GM18909 (cell line): ENCODE results near the gene RAD52.

Experiments
- ATAC-seq: cut with Tn5 transposase; IDR thresholded peaks from one replicate; pipeline ENCODE4 v1.9.1; 2021; ENCODE audit warnings: mild to moderate bottlenecking; ENCODE audit not compliant: unreplicated experiment, poor library complexity

Gene RAD52

DNA sequence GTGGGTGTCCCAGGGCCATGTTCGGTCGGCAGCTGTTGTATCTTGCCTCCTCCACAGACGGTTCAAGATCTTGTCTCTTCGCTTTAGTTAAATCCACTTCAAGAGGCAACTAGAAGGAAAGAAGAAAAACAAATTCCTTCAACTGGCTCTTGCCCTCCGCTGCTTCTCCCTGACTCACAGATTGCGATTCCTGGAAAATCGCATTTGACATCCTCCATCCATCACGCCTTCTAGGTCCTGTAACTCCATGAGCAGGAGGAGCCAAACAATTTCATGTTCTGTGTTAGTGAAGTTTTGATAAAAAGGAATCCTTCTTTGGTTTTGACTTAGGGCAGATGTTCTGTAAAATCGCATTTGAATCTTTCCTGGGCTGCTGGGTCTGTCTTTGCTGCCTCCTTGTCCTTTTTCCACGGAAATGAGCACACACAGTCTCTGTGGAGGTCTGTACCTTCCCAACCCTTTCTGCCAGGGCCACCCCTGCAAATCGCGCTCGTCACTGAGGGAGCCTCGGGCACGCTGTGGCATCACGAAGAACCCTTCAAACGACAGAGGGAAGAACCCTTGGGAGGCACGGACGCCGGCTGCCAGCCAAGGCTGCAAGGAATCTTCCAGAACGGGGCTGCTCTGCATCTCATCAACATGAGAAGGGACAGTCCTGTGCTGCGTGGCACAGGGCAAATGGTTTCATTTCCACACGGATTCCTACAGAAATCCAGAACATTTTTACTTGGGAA, 32.6 kb downstream of the RAD52 start:
- ATAC-seq, result no peak

DNA sequence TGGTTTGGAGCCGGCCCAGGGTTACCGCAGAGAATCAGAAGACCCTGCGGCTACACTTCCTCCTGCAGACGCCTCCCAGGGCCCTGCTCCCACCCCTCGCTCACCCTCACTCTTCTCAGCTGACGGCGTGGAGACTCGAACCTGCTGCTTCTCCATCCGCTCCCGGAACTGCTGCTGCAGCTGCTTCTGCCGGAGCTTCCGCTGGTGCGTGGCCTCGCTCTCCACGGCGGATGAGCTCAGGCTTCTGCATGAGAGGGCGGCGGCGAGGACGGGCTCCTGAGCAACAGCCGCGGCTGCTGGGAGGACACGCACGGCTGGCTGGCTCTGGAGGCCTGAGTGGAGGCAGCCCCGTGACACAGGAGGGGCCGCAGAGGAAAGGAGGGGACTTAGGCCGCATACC, 33.3 kb downstream of the RAD52 start:
- ATAC-seq, result no peak

DNA sequence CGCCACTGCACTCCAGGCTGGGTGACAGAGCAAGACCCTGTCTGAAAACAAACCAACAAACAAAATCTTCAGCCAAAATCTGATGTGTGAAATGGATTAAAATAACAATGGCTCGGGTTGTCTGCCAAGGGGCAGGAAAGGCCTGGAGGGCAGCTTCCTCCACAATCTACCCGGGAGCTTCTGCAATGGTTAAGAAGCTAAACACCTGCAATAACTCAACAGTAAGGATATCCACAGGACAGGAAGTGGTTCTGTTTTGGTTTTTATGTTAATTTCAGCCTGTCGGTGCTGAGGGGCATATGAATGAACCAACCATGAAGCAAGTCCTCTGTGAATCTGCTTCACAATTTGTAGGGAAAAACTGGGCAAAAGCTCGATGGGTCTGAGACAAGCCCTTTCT, 34.4 kb downstream of the RAD52 start:
- no peak for ATAC-seq

DNA sequence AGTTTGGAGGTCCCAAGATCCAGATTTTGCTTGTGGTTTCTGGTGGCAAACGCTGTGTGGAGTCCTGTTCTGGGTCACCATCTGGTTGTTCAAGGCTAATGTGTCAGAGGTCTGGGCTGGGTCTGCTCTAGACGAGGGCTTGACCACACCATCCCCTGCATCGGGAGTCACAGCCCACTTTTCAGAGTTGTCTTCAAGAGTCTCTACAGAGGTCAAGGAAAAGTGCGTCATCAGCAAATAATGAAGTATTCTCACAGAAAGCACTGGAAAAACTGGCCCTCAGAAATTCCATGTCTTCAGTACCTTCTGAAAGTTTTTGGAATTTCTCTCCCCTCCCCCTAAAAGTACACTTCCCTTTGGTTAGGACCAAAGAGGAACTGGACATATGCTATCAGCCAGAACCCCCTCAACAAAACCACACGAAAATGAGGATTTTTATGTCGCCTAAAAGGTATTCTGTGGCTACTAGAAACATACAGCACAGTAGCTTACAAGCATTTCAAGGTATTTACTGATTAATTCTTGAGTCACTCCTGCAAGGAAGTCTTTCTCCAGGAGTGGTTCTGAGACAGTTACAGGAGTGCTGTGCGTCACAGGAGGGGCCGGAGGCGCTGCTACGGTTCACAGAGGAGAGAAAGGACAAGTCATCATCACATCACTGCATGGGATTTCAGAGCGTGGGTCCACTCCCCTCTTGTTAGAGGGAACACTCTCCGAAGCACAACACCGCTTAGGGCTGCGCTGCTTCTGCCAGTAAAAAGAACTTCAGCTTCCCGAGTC, 35.4 kb downstream of the RAD52 start:
- no peak for ATAC-seq

DNA sequence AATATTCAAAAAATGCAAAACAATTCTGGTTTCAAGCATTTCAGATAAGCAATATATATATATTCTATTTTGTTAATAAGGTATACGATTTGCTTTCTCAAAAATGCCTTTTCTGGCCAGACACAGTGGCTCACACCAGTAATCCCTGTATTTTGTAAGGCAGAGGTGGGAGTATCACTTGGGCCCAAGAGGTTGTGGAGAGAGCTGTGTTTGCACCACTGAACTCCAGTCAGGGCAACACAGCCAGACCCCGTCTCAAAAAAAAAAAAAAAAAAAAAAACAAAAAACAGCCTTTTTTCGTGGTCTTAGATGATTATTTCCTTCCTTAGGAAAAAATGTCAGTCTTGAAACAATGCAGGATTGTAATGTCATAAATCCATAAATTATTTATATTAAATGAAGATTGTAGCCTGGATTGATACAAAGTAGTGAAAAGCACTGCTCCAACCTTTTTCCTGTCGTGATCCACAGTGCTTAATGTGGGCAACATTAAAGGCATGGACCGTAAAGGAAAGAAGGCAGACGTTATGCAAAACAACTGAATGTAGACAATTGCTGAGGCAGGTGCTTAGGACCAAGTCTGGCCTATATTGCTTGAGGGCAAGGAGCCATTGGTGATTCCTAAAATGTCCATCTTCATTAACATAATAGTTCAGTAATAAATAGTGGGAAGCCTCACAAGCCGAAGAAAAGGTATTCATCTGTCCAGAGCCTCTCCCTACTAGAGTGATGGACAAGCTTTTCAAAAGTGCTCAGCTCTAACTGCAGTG, 36.8 kb downstream of the RAD52 start:
- ATAC-seq, result no peak

DNA sequence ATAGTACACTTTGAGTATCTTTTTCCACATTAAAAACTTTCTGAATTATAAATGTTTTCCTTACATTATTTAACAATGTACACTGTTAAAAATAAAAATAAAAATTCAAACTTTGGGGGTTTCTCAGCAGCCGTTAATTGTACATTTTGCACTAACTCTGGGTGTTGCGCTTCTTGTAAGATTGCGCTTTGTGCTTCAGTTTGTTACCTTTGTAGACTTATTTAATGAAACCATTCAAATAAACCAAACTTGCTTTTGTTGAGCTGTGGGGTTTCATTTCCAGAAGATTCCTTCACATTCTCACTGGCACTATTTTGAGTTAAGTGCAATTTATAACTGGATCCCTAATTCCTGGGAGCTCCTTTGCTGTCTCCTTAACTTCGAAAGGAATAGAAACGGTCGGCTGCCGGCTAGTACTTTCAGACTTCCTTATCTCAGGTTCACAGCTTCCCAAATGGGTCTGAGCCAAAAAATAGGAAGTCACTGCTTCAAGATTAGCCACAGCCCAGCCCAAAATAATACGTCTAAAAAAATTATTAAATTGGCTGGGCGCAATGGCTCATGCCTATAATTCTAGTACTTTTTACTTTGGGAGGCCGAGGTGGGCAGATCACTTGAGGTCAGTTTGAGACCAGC, 38.2 kb downstream of the RAD52 start:
- ATAC-seq, result no peak

DNA sequence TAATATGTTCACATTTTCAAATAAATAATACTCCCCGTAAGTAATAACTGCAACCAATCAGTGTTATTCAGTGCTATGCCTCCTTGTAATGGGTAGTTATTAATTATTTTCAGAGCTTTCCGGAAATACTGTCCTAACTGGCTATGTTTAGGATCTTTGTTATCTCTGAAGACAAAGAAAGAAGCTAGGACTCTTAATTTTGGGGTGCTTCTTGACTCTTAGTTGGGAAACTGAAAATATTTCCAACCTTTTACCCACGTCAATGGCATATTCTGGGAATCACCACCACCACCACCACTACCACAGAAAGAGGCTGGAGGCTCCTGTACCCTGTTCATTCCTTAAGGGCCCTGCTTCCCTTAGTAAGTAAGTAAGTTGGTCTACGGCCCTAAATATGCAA, 39.1 kb downstream of the RAD52 start:
- ATAC-seq, result no peak

DNA sequence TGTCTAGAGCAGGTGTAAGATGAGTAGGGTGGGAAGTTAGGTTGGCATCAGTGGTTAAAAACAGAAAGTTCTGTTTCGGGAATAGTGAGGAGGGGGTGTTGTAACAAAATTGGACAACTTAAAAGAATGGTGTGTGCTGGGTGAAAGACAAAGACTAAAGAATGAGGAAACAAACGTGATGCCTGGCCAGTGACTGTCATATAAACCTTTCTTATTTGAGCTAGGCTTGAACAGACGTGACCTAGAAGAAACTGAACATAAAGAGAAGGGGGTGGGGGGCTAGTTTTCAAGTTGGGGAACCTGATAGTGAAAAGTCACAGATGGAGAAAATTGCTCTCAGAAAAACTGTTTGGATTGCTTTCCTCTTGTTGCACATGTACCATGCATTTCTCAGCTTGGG, 39.6 kb downstream of the RAD52 start:
- no peak for ATAC-seq

DNA sequence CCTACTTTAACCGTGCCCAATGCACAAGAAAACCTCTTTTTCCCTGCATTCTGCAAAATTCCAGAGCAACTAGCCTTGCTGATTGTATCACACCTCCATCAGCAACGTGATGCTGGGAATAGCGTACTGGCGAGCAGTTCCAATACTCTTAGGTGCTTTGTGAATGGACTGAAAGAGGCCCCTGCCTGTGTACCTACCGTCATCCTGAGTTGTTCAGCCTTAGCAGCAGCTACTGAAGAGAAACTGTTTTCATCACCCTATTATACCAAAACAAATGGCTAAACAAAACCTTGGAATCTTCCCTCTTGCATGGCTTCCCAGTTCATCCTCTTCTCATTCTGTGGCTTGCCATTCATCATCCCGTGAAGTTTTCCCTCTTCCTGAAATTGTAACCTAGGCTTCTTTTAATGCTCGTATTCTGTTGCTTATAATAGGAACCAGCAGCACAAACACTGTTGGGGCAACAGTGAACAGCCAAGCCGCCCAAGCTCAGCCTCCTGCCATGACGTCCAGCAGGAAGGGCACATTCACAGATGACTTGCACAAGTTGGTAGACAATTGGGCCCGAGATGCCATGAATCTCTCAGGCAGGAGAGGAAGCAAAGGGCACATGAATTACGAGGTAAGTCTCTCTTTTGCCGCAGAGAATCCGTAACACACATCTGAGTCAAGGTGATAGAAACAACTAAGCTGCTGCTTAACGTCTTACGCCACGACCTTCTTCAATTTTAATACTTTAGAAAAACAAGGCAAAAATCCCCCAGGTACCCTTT, 41.9 kb downstream of the RAD52 start:
- ATAC-seq, result no peak

DNA sequence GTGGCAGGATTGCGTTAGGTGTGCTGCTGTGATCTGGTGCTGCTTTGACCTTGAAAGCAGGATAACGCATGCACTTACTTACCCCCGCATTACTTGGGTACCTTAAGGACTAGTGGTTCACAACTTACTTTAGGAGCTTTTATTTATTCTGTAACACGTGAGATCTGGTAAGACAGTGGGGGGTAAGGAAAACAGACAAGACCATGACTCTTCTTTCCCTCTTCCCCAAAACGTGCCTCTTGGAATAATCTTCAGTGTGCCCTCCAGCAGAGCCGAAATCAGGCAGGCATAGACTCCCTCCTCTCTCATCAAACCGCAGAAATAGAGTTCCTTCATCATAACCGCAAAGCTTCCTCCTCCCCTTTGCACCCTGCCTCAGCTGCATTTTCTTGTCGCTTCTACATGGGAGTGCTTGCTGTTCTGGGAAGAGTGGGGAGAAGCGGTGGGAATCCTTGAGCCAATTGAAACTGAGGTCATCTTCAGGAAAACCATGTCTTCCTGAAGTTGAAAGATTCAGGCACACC, 43.4 kb downstream of the RAD52 start:
- ATAC-seq, result no peak

DNA sequence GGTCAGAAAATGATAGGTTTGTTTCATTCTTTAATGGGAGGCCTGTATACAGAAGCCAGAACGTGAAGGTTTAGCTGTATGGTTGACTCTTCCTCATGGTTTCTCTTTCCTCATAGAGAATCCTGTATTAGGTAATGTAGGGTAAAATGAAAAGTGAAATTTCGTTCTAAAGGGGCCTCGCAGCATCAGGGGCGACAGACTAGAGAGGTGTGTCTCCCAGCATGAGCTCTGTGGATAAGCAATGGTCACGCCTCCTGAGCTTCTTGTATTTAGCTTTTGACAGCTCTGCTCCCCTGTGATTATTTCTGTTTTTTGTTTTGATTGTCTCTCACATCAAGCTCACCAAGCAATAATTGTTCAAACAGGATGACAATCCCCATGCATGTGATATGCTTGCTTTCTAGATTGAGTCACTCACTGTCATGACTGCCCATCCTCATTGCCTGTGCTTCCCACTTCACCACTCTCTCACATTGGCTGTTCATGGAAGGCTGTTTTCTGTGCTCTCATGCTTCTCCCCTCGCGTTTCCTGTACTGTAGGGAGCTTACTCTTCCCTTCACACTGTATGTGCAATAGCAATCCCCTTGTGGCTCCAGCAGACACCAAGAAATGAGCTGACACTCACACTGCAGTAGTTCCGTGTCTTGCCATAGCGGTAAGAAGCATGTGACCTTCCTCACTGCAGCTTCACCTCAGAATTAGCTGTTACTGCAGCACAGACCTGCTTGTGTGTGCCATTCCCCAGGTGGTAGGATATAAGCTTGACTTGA, 44.0 kb downstream of the RAD52 start:
- no peak for ATAC-seq

DNA sequence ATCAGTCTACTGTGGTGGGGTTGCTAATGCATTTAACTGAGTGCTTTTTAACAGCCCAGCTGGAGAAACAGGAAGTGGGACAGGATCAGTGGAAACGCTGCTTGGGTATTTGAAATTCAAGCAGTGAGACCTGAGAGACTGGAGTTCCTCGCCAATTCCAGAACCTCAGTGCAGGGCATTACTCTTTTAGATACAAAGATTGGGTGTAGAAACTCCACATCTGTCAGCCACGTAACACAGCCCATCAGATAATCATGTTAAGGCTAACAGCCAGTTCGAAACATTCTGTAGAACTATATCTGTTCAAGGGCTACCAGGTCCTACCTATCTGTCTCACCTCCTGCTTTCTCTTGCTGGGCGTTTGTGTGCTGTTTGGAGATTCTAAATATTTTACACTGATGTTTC, 45.5 kb downstream of the RAD52 start:
- ATAC-seq, result no peak

DNA sequence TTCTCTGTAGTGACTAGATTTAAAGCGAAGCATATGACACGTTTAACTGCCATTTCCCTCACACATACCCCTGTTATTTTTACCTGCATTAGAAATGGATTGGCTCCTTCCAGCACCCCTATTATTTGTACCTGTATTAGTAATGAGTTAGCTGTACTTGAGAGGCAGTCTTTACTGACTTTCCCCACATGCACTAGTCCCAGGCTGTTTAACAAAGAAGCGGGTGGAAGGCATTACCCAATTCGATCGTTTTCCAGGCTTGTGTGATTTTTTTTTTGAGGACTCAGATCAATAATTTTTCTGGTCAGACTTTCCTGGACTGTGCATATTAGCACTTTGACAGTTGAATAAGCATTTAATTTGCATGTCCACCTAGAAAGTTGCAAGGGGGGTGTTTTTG, 46.4 kb downstream of the RAD52 start:
- ATAC-seq, result no peak

DNA sequence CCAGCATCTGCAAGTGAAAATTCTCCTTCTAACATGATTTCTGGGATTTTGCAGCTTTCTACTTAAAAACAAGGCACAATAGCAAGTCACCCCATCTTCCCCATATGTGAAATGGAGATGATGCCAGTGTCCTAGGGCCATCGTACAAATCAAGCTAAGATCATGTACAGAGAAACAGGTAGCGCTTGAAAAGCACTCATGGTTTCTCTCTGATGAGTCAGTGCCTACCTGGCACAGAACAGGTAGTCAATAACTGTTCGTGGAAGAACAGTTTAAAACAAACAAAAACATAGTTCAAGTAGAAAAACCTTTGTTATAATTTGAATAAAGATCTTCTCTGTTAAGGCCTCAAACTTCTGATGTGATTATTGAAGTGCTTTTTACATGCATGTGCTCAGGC, 46.9 kb downstream of the RAD52 start:
- no peak for ATAC-seq

DNA sequence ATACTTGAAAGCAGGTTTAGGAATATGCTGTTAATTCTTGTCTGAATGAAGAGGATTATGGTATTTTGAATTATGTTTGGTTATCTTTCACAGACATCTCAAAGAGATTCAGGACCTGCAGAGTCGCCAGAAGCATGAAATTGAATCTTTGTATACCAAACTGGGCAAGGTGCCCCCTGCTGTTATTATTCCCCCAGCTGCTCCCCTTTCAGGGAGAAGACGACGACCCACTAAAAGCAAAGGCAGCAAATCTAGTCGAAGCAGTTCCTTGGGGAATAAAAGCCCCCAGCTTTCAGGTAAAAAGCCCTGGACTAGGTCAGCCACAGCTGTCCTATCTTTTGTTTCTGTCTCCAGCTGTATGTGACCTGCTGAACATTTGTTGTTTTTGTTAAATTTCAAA, 52.1 kb downstream of the RAD52 start:
- no peak for ATAC-seq

DNA sequence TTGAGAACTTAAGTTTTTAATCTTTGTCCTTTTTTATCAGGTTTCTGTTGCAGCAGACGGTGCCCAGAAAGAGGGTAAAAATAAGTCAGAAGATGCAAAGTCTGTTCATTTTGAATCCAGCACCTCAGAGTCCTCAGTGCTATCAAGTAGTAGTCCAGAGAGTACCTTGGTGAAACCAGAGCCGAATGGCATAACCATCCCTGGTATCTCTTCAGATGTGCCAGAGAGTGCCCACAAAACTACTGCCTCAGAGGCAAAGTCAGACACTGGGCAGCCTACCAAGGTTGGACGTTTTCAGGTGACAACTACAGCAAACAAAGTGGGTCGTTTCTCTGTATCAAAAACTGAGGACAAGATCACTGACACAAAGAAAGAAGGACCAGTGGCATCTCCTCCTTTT, 53.5 kb downstream of the RAD52 start:
- no peak for ATAC-seq

DNA sequence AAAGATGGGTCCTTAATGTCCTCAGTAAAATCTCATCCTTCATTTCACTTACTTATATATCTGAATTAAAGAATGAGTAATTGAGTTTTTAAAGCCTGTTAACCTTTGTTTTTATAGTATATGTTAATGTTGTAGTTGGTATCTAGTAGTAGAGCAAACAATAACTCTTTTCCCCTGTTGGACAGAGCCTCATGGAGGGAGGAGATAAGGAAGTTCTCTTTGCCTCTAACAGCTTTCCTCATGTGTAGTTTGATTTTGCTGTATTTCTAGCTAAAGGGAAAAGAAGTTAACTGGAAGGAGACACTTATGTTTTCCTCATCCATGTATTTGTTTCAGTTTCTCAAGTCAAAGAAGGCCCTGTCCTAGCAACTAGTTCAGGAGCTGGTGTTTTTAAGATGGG, 55.3 kb downstream of the RAD52 start:
- ATAC-seq, result no peak

DNA sequence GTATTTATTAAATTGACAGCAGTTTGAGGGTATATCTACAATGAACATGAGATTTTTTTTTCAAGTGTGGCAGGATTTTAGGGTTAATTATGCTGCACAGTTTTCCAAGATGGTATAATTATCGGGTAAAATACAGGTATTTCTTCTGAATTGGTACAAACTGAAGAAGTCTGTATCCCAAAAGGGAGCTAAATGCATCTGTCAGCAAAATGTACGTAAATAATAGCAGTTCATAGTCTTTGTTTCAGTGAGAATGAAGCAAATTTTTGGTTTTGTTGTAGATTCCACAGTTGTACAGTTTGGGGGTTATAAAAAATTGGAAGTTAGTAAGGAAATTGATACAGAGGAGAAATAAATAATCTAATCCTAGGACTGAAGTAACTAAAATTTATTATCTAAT, 63.3 kb downstream of the RAD52 start:
- no peak for ATAC-seq

DNA sequence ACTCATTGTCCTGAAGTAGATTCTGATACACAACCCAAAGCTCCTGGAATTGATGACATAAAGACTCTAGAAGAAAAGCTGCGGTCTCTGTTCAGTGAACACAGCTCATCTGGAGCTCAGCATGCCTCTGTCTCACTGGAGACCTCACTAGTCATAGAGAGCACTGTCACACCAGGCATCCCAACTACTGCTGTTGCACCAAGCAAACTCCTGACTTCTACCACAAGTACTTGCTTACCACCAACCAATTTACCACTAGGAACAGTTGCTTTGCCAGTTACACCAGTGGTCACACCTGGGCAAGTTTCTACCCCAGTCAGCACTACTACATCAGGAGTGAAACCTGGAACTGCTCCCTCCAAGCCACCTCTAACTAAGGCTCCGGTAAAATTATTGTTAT, 63.8 kb downstream of the RAD52 start:
- ATAC-seq, result no peak
